Measurements from ENCODE around the gene GPR55. TPM values are rescaled to one million over a fixed set of nuclear protein-coding genes. Genes with fewer than 3 reads are reported as not detected.

Gene GPR55
- total and polyA plus RNA-seq, 2 of the 8 experiments (the other 6 are each of a cell fraction or from before 2014, with no cell fraction given): not detected

- TF ChIP-seq MAX (IDR thresholded peaks at IDR 0.05): no peak
- TF ChIP-seq EGR1 (IDR thresholded peaks at IDR 0.05; ENCODE audit: borderline replicate concordance, low read depth, low read length): no peak
- TF ChIP-seq CEBPB (IDR thresholded peaks at IDR 0.05; ENCODE audit: low read depth, low read length): no peak
- TF ChIP-seq KDM5A (IDR thresholded peaks at IDR 0.05; ENCODE audit: low read length): no peak
- TF ChIP-seq ASH2L (IDR thresholded peaks at IDR 0.05; ENCODE audit: low read length): no peak
- TF ChIP-seq BCL11A (IDR thresholded peaks at IDR 0.05; ENCODE audit: low read depth in 2 of 2, low read length in 2 of 2): no peak
- TF ChIP-seq EP300 (IDR thresholded peaks at IDR 0.05; ENCODE audit: borderline replicate concordance in 1 of 2, low read depth in 2 of 2, low read length in 2 of 2): no peak
Measured at GRCh38 chr2:230912724-230913123, 12.3 kb downstream of the GPR55 start (continued).

All from H1 (cell line).